ENCODE measurements around the gene TMTC4.
A peak's percentile ranks its signal among the peaks of the same experiment; 100 is the strongest.
"Not testable (repeated sequence)": the region's sequence is repeated elsewhere in the genome, so short reads cannot be mapped to it uniquely, and the experiment has no call there.

The TMTC4 gene

DNA sequence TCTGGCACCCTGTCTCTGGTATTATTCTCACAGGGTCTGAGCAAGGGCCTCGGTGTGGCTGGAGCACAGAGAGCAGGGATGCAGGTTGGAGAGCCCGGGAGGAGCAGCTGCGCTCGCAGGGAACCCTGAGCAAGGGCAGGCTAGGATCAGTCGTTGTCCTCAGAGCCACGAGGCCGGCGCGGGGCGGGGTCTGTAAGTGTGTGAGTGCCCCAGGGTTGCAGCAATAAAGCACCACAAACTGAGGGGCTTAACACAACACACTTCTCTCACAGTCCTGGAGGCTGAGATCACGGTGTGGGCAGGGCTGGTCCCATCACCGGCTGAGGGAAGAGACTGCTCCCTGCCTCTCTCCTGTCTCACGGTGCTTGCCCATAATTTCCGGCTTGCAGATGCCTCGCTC is 47.5 kb downstream of the TMTC4 start:
- DNase-seq (ENCODE audit: low spot score): no peak

DNA sequence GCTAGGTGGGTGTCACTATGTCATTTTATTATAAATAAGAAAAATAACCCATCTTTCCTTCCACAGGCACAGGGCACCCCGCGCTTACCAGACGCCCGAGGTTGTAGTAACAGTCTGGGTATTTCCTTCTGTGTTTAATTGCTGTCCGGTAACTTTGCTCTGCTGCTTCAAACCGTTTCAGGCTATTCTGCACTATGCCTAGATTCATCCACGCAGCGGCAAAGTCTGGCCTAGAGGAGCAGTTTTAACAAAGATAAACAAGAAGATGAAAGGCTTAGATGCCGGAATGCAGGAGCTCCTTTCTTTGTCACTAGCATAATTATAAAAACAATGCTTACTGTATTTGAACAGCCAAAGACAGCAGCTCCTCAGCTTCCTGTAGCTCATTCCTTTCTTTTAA is 49.1 kb downstream of the TMTC4 start:
- no peak for DNase-seq (ENCODE audit: low spot score)

DNA sequence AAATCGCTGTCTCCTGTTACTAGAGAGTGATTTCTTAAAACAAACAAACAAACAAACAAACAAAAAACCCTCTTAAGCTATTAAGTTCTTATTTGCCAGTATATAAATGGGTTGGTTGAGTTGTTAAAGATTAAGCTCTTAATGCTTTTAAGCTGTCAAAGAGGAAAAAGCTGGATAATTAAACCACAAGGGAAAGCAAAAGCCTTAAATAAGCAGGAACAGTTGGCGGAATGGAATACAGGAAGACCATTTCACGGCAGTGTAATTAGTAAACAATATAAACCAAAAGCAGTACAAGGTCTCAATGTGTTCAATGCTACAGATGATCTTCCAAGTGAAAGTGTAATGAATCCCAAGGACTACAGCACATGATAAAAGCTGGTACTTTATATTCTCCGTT is 53.8 kb downstream of the TMTC4 start:
- DNase-seq (ENCODE audit: low spot score): no peak

DNA sequence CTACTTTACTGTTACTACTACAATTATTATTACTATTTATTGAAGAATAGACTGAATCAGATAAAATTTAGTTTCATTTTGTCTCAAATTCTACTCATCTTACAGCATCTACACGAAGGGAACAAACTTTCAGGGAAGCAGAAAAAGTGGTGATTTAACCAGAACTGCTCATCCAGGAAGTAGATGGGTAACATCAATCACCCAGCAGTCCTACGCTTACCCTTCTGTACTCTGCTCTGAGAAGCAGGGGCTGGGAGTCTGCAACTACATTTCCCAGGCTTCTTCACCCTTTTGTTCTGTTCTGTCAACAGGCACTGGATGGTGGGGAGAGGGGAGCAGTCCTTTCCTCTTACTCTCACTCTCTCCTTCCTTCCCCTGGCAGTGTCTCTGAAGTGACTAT is 54.7 kb downstream of the TMTC4 start:
- DNase-seq (ENCODE audit: low spot score): no peak

DNA sequence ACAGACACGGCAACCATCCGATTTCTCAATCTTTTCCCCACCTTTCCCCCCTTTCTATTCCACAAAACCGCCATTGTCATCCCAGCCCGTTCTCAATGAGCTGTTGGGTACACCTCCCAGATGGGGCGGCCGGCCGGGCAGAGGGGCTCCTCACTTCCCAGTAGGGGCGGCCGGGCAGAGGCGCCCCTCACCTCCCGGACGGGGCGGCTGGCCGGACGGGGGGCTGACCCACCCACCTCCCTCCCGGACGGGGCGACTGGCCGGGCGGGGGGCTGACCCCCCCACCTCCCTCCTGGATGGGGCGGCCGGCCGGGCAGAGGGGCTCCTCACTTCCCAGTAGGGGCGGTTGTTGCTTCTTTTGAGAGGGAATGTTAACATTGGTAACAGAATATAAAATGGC is 55.7 kb downstream of the TMTC4 start:
- not testable (repeated sequence) for DNase-seq (ENCODE audit: low spot score)

DNA sequence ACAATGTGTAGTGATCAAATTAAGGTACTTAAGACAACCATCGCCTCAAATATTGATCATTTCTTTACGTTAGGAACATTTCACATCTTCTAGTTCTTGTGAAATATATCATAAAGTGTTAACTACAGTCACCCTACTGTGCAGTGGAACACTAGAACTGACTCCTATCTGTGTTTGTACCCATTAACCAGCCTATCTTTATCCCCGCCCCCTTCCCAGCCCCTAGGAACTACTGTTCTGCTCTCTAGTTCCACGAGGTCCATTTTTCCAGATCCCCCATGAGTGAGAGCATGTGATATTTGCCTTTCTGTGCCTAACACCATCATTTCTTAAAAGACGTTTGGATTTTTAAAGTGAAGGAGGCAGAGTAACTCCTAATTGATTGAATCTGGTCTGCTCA is 61.6 kb downstream of the TMTC4 start:
- DNase-seq (ENCODE audit: low spot score): no peak

DNA sequence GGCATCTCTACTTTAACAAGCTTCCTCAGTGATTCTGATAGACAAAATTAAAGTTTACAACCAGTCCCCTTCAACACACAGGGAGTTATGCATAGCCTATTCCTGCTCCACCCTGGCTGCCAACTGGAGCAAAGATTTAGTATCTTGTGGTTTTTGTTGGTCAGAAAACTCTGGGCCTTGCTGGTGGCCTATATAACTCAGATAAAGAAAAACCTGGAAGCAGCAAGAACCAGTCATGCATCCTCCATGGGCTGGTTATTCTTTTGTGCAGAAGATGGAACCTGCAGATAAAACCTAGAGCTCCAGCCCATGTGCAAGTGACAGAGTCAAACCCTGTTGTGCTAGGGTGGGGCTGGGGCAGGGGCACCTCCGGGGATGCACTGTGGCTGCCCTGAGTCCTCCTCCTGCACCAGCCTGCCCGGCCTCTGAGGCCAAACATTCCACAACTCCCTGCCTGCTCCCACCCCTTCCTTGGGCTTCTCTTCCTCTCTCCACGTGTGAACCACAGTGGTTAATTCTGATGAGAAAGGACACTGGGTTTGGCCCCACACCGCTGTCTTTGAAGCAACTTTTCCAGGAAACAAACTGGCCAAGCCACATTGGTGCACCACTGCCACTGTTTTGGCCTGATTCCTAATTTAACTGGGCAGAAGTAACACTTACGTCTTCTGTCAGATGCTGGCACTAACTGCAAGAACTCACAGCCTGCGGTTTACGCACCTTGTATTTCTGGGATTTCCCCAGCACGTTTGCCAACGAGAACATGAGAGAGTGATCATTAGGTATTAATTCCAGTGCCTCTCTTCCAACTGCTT is 62.7 kb downstream of the TMTC4 start:
- DNase-seq (ENCODE audit: low spot score): peak; percentile 43

DNA sequence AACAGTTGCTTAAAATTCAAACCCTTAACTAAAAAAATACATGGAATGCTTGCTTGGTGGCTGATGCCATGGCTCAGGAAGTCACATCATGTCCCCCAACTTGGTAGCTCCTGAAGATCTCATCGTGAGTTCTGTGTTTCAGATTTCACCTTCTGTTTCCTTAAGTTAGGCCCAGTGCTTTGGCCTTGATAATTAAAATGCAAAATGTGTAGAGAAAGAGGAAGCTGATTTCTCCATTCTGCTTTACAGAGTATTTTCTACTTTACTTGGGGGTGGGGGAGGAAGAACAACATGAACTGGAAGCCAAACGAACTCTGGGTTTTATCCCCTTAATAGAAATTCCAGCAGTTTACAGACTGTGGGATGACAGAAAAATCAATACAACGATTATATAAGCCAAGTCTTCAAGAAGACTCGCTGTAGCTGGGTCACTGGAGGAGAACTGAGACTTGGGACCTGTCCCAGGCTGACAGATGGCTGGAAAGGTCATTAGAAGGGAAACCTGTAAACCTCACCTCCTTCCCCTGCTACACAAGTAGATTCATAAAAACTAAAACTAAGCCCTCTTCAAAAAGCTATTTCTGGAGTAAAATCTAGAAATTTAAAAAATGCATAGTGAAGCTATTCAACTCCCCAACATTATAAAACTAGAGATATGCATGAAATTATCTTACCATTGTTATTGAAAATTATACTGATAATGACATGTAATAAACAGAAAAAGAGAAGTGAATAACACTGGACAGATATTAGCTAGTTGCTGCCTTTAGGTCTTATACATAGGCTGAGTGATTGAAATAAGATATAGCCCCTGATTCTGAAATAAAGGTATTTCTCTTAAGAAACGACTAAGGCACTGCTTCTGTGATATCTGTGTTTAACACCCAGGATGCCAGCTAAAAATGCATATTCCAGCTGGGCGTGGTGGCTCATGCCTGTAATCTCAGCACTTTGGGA is 63.9 kb downstream of the TMTC4 start:
- DNase-seq (ENCODE audit: low spot score): peak; percentile 42

DNA sequence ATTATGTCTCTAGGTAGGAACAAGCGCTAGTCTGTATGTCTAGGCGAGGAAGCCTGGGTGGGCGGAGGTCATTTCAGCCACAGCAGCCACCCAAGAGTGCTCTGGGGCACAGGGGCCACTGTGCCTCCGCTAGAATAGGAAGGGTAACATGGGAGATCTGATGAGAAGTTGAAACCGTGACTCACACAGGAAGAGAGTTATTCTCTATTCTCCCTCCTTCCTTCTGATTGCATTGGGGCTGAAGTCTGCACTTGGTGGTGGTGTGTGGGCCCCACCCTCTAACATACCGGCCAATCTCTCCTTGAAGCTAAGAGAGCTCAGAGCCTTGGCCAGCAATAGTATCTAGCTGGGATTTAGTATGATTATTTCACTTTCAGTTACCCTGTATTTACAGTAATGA is 65.7 kb downstream of the TMTC4 start:
- DNase-seq (ENCODE audit: low spot score): no peak

DNA sequence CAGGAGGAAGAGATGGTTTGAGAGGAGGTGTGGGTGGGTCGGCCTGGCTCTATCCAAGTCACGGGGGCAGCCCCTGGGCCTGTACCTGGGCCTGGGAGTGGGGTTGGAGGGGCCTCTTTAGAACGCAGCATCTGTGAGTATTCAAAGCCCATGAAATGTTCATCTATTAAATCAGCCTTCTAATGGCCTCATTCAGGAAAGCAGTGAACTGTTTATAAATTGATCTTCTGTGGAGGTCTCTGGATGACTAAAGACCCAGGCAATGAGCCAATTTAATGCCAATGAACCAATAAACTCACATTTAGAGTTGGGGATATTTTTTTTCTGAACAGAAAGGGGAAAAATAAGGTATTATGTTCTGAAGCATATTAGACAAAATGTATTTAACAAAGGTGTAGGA is 66.1 kb downstream of the TMTC4 start:
- no peak for DNase-seq (ENCODE audit: low spot score)

DNA sequence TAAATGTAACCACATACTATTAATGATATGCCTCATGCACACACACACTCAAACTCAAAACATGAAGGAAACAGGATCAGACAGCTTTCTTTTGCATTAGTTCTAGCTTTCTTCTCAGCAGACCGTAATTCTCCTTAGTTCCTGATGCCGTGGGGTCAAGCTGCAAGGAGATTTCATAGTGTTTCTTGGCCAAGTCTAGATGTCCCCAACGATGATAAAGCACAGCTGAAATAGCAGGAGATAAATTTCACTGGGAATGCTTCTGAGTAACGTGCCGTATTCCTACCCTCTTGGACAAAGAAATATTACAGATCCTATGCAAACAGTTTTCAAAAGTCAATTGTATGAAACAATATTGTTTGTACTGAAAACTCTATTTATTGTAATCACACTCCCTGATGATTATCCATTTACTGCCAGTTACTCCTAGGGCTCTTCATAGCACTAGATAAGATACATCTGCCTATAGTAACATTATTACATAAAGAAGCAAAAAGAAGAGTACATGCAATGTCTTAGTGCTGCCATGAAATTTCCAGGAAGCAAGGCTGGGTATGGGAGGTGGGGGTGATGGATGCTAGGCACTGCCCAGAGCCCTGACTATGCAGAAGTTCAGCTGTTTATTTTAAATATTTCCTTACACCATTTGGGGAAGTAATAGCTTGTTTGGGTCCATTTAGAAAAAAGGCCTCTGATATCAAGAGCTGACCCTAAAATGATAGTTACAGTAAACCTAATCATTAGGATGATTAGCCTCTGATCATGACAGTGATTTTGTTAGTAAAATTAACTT is 69.5 kb downstream of the TMTC4 start:
- no peak for DNase-seq (ENCODE audit: low spot score)

DNA sequence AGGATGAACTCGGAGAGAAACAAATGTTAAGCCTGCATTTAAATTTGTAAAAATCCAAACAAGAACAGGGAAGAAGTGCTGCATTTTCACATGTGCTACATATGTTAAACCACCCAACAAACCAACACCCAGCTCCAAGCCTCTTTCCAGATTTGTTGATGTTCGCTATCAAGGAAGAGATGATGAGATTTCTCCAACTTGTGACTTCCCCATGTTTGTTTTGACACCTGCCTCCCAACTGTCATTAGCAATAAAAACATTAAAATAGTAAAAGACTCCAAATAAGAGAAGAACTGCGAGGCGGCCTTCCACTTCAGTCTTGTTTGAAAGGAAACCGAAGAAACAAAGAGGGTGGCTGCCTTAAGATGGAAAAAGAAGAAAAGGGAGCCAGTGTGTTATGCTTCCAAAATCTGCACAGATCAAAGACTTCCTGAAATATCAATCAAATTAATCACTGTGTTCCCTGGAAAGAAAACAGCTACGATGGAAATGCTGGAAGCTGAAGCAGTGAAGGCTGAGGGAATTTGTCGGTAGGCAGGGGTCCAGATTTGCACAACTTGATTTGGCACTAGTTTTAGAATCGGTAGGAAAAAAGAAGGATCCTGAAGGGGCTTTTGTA is 72.0 kb downstream of the TMTC4 start:
- DNase-seq (ENCODE audit: low spot score): no peak

DNA sequence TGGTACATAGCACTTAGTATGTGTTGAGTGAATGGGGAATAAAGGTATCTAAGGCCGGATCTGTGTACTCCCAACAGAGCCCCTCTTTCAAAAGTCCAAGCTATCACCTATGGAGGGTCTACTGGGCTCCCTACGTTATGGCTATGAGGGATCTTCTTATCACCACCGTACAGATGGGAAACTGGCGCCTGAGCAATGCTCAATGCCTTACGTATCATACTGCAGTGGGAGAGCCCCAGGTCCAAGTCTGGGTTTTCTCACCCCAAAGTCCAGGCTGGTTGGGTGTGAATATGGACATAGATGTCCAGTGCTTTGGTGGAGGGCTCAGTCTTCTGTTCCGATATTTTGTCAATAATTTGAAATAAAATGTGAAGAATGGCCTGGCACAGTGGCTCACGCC is 72.9 kb downstream of the TMTC4 start:
- no peak for DNase-seq (ENCODE audit: low spot score)

DNA sequence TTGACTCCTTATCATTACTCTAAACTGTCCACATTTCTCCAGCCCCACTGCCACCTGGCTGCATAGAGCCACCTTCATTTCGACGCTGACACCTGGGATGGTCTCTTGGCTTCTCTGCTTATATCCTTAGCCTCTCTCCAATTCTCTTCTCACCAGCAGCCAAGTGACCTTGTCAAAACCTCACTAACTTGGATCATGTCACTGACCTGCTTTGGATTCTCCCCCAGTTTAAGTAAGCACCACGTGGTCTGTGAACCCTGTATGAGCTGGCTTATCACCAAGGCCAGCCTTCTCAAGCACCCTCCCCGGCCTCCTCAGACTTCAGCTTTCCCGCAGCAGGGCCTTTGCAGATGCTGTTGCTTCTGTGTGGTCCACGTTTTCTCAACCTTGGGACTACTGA is 73.7 kb downstream of the TMTC4 start:
- no peak for DNase-seq (ENCODE audit: low spot score)

DNA sequence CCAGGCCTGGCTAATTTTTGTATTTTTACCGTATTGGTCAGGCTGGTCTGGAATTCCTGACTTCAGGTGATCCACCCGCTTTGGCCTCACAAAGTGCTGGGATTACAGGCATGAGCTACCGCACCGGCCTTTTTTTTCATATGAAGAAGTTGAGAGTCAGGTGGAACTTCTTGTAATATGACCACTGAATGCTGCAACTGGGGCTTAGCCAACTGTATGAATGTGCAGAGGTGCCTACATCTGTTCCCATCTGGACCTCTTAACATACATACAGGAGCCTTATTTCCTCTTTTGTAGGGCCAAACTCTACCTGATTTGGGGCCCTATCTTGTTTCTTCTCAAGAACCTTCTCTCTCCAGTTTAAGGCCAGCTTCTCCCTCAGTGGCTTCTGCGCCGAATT is 74.1 kb downstream of the TMTC4 start:
- DNase-seq (ENCODE audit: low spot score): no peak

DNA sequence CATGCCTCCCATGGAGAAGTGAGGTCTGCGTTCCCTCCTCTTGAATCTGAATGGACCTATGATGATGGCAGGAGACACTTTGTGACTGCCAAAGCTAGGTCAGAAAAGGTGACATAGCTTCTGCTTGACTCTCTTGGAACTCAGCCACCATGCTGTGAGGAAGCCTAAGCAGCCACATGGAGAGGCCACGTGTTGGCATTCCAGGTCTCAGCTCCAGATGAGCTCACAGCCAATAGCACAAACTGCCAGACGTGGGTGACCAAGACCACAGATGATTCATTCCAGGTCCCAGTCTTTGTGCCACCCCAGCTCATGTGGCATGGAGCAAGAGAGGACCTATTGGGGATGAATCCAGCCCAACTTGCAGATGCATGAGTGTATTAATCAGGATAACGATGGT is 77.3 kb downstream of the TMTC4 start:
- DNase-seq (ENCODE audit: low spot score): no peak

DNA sequence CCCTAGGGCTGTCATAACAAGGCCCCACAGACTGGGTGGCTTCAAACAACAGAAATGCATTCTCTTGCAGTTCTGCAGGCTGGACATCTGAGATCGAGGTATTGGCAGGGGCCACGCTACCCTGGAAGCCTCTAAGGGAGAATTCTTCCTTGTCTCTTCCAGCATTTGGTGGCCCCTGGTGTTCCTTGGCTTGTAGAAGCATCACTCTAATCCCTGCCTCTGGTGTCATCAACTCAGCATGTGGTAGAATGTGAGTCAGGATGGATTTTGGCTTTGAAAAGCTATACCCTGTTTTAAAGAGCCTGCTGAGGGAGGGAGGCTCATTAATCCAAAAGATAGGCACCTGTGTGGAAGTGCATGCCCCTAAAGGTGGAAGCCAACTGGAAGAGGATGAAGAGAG is 78.1 kb downstream of the TMTC4 start:
- DNase-seq (ENCODE audit: low spot score): no peak

DNA sequence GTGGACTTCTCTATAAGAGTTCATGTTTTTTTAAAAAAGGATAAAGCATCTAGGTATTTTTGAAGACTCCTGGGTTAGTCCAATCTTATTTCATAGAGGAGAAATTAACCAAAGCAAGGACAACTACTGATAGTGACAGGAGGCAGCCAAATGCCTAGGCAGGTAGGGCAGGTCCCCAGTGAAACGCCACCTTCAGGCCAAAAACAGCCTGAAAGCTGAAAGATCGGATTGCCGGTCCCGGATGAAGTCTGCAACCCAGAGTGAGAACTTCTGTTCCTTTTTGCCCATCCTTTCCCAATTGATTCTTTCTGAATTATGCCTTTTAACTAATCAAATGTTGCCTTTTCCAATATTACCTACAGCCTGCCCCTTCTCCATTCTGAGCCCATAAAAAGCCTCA is 79.9 kb downstream of the TMTC4 start:
- DNase-seq (ENCODE audit: low spot score): no peak

DNA sequence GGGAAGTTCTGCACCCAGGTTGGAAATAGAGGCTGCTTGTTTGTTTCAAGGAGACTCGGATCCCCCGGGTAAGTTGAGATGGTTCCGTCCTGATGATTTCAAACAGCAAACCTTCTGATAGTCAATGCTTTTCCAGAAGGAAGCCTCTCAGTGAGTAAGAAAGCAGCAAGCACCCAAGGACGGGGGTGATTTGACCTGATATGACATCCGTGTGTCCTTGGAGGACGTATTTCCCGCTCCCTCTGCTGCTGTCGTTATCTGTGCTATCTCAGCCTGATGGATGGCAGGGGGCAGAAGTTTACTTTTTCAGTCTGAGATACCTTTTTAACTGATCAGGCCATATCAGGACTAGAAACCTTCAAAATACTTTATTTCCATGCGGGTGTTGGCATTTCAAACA is 80.3 kb downstream of the TMTC4 start:
- no peak for DNase-seq (ENCODE audit: low spot score)

DNA sequence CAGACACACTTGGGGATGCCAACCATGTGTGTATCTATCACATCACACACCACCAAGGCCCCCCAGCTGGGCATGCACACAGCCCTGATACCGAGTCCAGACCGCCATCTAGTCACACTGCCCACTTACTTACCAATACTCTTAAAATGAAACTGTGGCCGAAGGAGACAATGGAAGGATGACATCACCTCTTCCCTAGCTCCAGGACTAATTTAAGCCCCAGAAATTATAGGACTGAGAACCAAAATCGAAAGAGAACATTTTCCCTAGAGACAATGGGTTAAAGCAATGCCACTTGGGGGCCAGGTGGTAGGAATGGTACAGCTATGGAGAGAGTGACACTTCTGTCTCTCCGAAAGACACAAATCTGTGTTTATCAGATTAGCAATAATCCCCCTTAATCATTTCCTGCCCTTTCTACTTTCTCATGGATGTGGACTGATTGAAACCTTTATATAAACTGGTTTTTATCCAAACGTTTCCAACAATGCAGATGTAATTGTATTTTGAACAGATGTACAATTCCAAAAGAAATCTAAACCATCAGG is 85.3 kb downstream of the TMTC4 start:
- no peak for DNase-seq (ENCODE audit: low spot score)

DNA sequence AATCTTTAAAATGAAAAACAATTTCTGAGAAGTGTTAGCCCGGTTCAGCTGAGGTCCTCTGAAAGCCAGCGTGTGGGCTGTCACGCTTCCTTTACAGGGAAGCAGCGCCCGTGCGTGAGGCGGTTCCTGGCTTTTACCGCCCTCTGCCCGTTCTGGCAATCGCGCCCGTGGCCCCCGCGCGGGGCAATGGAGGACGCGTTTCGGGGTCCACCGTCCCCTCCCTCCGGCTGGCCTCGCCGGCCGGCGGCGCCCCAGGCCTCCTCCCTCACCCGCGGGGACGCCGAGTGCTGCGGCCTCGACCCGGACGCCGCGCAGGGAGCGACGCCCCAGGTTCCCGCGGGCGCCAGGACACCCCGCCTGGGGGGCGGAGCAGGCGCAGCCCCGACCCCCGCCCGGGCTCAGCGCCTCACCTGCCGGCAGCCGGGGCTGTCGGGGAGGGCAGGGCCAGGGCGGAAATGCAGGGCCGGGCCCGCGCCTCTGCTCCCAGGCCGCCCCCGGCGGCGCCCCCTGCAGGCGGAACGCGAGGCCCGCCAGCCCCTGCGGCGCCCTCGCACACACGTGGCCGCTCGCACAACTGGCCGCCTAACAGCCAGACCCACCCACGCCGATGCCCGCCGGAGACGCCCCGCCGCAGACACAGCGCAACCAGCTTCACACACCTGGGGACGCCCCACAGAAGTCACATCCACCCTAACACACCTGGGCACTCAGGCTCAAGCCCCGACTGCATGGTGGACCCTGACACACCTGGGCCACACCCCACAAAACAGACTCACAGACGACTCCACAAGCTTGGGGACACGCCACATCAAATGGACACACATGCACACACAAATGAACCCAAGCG is 86.0 kb downstream of the TMTC4 start, which contains the start of gene GGACT:
TSS of gene GGACT (minus strand) at position 459 of the 847 bp plus-strand sequence. CDS start 56,198 bp downstream, outside the sequence.
- DNase-seq (ENCODE audit: low spot score): no peak
